Measurements from ENCODE around the gene BTG1.

DNA sequence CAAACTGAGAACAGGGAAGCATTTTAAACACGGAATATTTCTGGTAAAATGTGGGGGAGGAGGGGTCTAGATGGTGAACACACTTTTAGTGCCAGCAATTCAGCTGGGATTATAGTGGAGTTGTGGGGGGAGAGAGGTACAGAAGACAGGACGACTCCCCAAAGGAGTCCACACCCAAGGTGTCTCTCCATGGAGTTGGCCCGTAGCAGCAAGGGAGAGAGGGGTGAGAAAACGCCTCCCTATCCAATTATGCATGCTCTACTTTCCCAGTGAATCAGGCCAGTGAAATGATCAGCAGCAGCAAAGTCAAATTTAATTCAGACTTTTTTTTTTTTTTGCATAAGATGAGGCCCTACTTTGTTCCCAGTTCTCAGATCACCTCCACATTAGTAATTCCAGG lies 38.6 kb downstream of the BTG1 start:
- TF ChIP-seq CTCF (IDR thresholded peaks at IDR 0.05; ENCODE audit: low read length) (no peak), EZH2 (IDR thresholded peaks at IDR 0.05; ENCODE audit: borderline replicate concordance, low read length) (no peak)
